Activated naive CD4-positive, alpha-beta T cell (primary cell): ENCODE results near the gene PSD.

Source experiments
- DNase-seq, 4 experiments: peaks; one replicate each; lab custom pipeline; 2025; lab: John Stamatoyannopoulos, UW

Gene PSD

GRCh38 chr10:102420181-102420713 is 1.7 kb upstream of the PSD start:
- no peak for DNase-seq

- peak; percentile 37 to 66 (median 53) for DNase-seq
These were observed 940 bp upstream of the PSD start for GRCh38 chr10:102419269-102420180.

GRCh38 chr10:102416695-102417094 is 1.9 kb downstream of the PSD start:
- no peak for DNase-seq

- no peak for DNase-seq
These were observed 2.3 kb downstream of the PSD start for GRCh38 chr10:102416283-102416682.

GRCh38 chr10:102414749-102415148 is 3.8 kb downstream of the PSD start:
- DNase-seq: no peak

GRCh38 chr10:102413806-102414561 is 4.6 kb downstream of the PSD start:
- DNase-seq: no peak

- no peak for DNase-seq
These were observed 5.4 kb downstream of the PSD start for GRCh38 chr10:102413053-102413705.

GRCh38 chr10:102412293-102412692 is 6.3 kb downstream of the PSD start:
- DNase-seq: no peak

GRCh38 chr10:102411341-102412255 is 7.0 kb downstream of the PSD start:
- DNase-seq: no peak

GRCh38 chr10:102410429-102411073 is 8.0 kb downstream of the PSD start:
- DNase-seq: peak in 1 of 4 experiments; percentile 64

GRCh38 chr10:102409604-102410428 is 8.8 kb downstream of the PSD start:
- no peak for DNase-seq

GRCh38 chr10:102408728-102409603 is 9.6 kb downstream of the PSD start:
- peak; percentile 47 to 84 (median 56) for DNase-seq

GRCh38 chr10:102408131-102408727 is 10.4 kb downstream of the PSD start:
- no peak for DNase-seq

GRCh38 chr10:102407425-102408130 is 11.0 kb downstream of the PSD start:
- no peak for DNase-seq

GRCh38 chr10:102406815-102407214 is 11.8 kb downstream of the PSD start:
- DNase-seq: no peak

GRCh38 chr10:102405632-102406031 is 13.0 kb downstream of the PSD start:
- DNase-seq: no peak

- DNase-seq: no peak
These were observed 13.4 kb downstream of the PSD start for GRCh38 chr10:102405108-102405571.
